ENCODE measurements around the gene LIPC.

- TF ChIP-seq, protein P1, sequence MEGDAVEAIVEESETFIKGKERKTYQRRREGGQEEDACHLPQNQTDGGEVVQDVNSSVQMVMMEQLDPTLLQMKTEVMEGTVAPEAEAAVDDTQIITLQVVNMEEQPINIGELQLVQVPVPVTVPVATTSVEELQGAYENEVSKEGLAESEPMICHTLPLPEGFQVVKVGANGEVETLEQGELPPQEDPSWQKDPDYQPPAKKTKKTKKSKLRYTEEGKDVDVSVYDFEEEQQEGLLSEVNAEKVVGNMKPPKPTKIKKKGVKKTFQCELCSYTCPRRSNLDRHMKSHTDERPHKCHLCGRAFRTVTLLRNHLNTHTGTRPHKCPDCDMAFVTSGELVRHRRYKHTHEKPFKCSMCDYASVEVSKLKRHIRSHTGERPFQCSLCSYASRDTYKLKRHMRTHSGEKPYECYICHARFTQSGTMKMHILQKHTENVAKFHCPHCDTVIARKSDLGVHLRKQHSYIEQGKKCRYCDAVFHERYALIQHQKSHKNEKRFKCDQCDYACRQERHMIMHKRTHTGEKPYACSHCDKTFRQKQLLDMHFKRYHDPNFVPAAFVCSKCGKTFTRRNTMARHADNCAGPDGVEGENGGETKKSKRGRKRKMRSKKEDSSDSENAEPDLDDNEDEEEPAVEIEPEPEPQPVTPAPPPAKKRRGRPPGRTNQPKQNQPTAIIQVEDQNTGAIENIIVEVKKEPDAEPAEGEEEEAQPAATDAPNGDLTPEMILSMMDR (IDR thresholded peaks at IDR 0.05) = no peak
- no peak for TF ChIP-seq POLR2A (IDR thresholded peaks at IDR 0.05)
These were observed 18.5 kb upstream of the LIPC start for GRCh38 chr15:58413253-58413652.

All from thyroid gland (tissue), 4 donors.